NCI-H748 (cell line): ENCODE measurements around the gene CENPN.

Experiments used
- DNase-seq: peaks from one replicate; lab custom pipeline; 2025; ENCODE audit not compliant: unreplicated experiment; lab: John Stamatoyannopoulos, UW

Gene CENPN

GRCh38 chr16:80991792-80992430, 15.1 kb upstream of the CENPN start:
- DNase-seq, result no peak

DNA sequence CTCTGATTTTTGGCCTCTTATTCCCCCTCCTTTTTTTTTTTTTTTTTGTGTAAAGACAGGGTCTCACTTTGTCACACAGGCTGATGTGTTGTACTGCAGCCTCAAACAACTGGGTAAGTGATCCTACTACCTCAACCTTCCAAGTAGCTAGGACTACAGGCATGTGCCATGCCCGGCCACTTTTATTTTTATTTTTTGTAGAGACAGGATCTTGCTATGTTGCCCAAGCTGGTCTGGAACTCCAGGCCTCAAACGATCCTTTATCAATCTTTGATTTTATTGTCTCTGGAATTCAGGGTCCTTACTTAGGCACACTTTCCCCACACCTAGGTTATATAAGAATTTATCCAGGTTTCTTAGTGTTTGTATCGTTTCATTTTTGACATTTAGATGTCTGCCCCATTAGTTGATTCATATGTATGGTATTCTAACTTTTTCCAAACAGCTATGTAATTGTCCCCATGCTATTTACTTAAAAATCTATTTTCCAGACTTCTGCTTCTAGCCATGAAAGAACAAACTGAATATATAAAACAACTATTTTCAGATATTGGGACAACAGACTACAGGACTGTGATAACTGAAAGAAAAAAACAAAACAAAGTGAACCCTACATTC, 14.2 kb upstream of the CENPN start:
- no peak for DNase-seq

GRCh38 chr16:80993307-80993706, 13.7 kb upstream of the CENPN start:
- DNase-seq, result no peak

- DNase-seq, result no peak
Observed at GRCh38 chr16:80993834-80994233, 13.2 kb upstream of the CENPN start.

DNA sequence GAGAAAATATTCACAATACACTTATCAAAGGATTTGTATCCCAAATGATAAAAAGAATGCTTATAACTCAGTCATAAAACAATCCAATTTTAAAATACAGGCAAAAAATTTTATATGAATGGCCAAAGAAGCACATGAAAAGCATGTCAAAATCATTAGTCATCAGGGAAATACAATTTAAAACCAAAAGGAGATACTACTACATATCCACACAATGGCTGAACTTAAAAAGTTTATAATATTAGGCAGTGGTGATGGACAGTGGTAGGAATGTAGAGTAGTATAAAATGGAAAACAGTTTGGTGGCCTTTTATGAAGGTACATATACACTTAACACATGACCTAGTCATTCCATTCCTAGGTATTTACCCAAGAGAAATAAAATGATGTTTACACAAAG, 12.6 kb upstream of the CENPN start:
- DNase-seq, result no peak

DNA sequence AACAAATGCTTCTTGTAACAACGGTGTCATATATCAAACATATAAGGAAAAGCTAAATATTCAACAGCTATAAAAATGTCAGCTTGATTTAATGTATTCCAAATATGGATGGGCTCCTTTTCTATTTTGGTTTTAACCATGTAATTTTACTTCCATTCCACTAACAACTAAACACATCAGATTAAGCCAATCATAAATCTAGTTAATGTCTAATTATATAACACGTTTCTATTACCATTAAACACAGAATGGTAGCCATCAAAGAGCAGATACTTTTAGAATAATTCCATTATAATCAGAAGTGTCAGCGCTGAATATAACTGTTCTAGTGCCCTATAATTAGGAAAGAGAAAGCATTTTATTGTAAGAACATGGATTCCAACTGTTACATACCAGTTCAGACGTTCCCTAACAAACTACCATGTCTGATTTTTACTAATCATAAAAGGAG, 10.3 kb upstream of the CENPN start:
- DNase-seq, result peak; percentile 5

GRCh38 chr16:80997139-80997798, 9.7 kb upstream of the CENPN start:
- DNase-seq, result no peak

- no peak for DNase-seq
Observed at GRCh38 chr16:80997964-80998620, 8.9 kb upstream of the CENPN start.

DNA sequence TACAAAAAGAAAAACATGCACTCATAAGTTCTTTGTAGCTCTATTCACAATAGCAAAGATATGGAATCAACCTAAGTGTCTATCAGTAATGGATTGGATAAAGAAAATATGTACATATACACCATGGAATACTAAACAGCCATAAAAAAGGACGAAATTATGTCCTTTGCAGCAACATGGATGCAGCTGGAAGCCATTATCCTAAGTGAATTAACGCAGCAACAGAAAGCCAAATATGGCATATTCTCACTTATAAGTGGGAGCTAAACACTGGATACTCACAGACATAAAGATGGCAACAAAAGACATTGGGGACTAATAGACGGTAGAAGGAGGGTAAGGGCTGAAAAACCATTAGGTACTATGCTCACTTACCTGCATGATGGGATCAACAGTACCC, 6.1 kb upstream of the CENPN start:
- no peak for DNase-seq

GRCh38 chr16:81001330-81001729, 5.7 kb upstream of the CENPN start:
- DNase-seq, result no peak

DNA sequence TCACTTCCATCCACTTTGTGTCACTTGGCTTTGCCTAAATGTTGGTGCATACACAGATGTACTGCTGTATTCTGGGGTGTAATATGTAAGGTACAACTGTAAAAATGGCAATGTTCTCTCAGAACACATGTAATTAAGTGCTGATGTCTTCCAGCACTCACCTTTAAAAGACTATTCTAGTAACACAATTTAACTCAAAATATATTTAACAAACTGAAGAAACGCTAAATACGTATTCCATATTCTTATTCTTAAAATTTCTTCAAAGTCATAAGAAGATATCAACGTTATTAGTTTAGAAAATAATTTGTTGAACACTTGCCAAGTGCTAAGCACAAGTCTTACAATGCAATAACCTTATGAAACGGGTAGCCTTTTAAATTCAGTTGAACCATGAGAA, 4.0 kb upstream of the CENPN start:
- no peak for DNase-seq

- no peak for DNase-seq
Observed at GRCh38 chr16:81003610-81004460, 3.2 kb upstream of the CENPN start.

DNA sequence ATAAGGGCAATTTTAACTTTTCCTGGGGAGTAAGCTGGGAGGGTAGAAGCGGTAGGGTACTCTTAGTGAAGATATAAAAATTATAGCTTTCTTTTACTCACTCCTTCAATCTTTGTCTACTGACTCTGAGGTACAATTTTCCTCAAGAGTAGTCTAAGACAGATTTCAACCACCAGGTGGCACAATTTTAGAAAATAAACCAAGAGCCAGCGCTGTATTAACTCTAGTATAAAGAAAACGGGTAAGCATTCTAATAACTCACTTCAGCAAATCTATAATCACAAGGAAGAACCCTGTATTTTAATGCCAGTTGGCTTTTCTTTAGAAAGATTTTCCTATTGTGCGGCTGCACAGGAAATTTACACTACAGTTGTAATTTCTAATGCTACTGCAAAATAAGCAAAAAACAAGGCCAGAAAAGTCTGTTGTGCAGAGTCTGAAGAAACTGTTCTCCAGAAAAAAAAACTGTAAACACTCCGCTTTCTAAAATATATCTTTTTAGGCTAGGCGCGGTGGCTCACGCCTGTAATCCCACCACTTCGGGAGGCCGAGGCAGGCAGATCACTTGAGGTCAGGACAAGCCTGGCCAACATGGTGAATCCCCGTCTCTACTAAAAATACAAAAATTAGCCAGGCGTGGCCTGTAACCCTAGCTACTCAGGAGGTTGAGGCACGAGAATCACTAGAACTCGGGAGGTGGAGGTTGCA, 2.2 kb upstream of the CENPN start:
- peak; percentile 56 for DNase-seq

GRCh38 chr16:81005610-81006161, 1.3 kb upstream of the CENPN start:
- peak; percentile 3 for DNase-seq

DNA sequence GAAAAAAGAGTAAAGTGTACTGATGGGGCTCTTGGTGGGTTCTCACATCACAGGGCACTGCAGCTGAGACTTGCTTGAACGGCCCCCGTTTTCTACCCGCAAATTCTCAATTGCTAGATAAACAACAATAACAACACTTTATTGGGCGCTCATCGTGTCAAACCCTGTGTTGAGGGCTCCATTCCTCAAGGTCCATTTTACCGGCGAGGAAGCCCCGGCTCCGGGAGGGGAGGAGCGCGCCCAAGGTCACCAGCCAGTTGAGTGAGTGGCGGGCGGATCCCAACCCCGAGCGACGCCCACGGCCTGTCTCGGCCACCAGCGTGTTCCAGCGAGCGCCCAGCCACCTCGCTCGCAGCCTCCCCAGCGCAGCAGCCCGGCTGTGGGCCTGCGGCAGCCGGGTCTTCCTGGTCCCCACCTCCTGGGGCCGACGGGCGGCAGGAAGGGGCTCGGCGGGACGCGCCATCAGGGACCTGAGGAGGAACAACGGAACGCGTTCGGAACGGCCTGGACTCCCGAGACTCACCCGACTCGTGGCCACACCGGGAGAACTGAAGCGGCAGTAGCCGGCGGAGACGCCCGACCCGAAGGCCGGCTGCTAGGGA, 702 bp upstream of the CENPN start:
- DNase-seq, result peak; percentile 79

GRCh38 chr16:81008505-81008789, 1.4 kb downstream of the CENPN start:
- no peak for DNase-seq

DNA sequence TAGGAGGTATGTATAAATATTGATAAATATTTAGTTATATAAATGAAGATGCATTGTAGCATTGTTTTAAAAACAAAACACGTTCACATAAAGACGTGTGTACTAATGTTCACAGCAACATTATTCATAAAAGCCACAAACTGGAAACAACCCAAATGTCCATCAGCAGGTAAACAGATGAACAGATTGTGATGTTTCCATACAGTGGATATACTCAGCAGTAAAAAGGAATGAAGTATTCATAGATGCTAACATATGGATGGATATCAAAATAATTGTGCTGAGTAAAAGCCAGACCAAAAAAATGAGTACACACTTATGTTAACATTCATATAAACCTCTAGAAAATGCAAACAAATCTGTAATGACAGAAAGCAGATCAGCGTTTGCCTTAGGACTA, 6.0 kb downstream of the CENPN start:
- DNase-seq, result no peak

DNA sequence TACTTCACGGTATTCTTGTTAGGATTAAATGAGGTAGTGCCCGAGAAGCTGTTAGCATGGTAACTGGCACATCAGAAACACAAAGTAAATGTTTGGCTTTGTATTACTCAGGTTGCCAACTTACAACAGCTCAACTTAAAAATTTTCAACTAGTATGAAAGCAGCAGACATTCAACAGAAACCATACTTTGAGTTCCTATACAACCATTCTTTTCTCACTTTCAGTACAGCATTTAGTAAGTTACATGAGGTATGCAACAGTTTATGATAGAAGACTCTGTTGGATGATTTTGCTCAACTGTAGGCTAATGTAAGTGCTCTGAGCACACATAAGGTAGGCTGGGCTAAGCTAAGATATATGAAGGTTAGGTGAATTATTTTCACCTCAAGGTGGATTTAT, 7.7 kb downstream of the CENPN start:
- DNase-seq, result no peak

DNA sequence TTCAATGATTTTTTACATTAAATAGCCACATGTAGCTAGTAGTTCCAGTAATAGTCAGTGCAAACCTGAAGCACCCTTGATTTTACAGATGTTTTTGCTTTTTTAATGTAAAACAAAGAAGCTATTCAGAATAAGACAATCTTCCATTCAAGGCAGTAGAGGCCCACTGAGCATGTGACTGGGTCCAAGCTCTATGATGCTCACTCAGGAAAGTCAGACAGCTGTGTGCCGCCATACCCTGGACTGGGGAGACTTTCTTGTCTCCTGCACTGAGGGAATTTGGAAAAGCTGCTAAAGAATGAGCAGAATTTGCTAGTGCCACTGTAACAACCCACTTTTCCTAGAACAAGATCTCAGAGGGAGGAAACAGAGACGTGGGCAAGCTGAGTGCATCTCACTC, 11.5 kb downstream of the CENPN start:
- DNase-seq, result no peak

DNA sequence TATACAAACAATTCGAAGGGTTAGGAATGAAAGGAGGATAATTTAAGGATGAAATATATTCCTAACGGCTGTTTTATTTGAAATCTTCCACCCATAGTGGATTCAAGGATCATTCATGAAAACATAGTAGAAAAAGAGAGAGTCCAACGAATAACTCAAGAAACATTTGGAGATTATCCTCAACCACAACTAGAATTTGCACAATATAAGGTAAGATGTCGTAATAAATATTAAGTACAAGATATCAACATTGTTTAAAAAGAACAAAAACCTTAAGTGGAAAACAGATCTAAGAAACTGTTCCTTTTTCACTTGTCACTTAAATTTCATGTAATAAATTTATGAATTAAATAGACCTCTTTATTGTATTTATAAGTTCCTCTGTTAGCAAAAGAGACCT, 19.4 kb downstream of the CENPN start:
- no peak for DNase-seq
